ENCODE data around the gene SSBP2.

SSBP2 gene

DNA sequence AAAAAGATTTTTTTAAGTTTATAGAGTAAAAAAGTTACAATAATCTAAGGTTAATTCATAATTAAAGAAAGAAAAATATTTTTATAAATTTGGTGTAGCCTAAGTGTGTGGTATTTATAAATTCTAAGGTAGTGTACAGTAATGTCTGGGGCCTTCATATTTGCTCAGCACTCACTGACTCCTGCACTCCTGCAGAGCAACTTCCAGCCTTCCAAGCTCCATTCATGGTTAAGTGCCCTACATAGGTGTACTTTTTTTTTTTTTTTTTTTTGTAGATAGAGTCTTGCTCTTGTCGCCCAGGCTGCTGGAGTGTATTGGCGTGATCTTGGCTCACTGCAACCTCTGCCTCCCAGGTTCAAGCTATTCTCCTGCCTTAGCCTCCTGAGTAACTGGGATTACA, 367.0 kb downstream of the SSBP2 start:
- POLR2A ChIA-PET, result interaction anchor here (0.6 kb wide), 1 partner anchor 25 kb away, joined by 3 read pairs; no protein-coding TSS in a partner anchor
- no peak for DNase-seq (ENCODE audit: low read depth, low spot score)
- TF ChIP-seq, protein P1, sequence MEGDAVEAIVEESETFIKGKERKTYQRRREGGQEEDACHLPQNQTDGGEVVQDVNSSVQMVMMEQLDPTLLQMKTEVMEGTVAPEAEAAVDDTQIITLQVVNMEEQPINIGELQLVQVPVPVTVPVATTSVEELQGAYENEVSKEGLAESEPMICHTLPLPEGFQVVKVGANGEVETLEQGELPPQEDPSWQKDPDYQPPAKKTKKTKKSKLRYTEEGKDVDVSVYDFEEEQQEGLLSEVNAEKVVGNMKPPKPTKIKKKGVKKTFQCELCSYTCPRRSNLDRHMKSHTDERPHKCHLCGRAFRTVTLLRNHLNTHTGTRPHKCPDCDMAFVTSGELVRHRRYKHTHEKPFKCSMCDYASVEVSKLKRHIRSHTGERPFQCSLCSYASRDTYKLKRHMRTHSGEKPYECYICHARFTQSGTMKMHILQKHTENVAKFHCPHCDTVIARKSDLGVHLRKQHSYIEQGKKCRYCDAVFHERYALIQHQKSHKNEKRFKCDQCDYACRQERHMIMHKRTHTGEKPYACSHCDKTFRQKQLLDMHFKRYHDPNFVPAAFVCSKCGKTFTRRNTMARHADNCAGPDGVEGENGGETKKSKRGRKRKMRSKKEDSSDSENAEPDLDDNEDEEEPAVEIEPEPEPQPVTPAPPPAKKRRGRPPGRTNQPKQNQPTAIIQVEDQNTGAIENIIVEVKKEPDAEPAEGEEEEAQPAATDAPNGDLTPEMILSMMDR (IDR thresholded peaks at IDR 0.05; ENCODE audit: insufficient read depth, low read length, missing control alignments), result no peak
- no peak overlapping the region for H3K4me3 ChIP-seq (ENCODE audit: low read depth, low read length)
- CTCF ChIA-PET, result no interaction called here

DNA sequence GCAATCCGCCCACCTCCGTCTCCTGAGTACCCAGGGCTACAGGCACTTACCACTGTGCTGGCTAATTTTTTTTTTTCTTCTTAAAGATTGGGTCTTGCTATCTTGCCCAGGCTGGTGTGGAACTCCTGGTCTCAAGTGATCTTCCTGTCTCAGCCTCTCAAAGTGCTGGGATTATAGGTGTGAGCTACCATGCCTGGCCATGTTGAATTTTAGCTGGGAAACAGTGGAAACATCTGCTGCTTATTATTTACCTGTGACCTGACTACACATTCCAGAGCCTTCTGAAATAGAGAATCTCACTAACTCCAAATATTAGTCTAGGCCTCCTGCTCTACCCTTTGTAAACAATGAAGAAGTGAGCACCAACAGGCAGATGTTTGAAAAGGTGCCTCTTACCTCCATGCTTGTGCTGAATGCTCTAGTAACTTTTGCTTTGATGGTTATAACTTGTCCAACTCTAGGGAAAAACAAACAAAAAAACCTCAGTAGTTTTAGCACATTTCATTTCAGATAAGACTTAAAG, 379.5 kb downstream of the SSBP2 start:
- POLR2A ChIA-PET, result no interaction called here
- TF ChIP-seq, protein P1 (IDR thresholded peaks at IDR 0.05; ENCODE audit: insufficient read depth, low read length, missing control alignments), result no peak

DNA sequence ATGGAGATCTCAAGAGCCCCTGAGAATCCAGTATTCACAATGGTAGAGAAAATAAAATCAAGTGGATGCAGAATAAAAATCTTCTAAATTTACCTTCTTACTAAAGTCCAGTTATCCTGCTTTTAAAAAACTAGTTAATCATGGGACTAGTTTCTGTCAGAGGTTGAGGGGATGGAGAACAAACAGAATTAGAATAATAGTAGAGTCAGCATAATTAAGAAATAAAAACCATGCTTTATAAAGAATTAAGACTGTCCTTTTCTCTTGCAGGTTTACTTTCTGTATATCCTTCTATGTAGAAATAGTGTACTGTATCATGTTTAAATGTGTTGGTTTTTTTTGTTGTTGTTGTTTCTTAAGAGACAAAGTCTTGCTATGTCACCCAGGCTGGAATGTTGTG, 380.0 kb downstream of the SSBP2 start:
- CTCF ChIA-PET, result no interaction called here
- DNase-seq (ENCODE audit: low read depth, low spot score), result no peak
- TF ChIP-seq, protein P1 (IDR thresholded peaks at IDR 0.05; ENCODE audit: insufficient read depth, low read length, missing control alignments), result no peak
- POLR2A ChIA-PET, result no interaction called here
- H3K4me3 ChIP-seq (ENCODE audit: low read depth, low read length), result no peak overlapping the region

More for the DNA sequence above, 379.5 kb downstream of the SSBP2 start:
- DNase-seq (ENCODE audit: low read depth, low spot score), result no peak
- CTCF ChIA-PET, result no interaction called here
- no peak overlapping the region for H3K4me3 ChIP-seq (ENCODE audit: low read depth, low read length)

DNA sequence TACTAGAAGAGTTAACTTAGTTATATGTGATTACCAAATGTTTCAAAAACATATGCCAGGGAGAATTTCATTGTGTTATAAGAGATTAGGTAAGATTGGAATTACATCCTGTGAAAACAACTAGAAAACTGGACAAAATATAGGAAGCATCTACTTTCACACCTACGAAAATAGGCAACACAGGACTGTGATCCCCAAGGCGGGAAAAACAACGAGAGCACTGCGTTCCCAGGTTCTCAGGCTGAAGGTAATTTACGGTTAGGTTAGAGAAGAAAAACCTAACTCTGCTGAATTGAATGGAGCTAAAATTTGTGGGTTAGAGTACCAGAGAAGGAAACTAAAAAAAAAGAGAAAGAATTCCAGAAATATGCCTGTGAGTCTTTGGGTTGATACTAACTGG, 385.4 kb downstream of the SSBP2 start:
- no peak overlapping the region for H3K4me3 ChIP-seq (ENCODE audit: low read depth, low read length)
- POLR2A ChIA-PET, result no interaction called here
- CTCF ChIA-PET, result interaction anchor here (1.3 kb wide), 1 partner anchor 67 kb away, joined by 3 read pairs; no protein-coding TSS in a partner anchor

DNA sequence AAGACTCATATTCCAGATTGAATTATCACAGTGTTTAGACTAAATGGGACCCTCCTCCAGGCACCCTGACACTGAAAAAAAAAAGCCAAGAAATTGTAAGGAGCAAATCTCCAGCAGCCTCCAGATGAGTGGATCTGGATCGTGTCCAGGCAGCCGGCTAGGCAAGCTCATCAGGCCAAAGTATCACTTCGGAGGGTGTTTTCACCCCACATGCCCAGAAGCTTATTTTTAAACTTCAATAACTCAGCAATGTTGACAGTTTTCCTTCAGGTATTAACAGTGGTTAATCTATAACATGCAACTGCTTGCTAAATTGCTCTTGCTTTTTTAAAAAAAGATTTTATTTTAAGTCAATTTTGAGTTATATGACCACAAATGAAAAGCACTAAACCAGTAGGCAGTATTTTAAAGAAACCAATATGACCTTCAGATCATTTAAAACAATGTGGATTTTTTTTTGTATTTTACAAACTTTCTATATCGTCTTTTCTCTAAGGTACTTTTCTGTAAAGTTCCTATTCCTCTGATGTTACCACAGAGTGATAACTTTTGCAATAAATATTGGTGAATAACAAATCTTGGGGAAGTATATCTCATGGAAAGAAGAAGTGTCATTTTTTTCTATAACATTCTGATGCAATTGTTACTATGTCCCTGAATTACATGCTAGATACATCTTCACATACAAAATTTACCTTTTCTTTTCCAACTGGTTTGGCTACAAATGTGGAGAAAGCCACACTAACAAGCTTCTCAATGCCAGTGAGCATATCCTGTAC, 387.6 kb downstream of the SSBP2 start:
- H3K4me3 ChIP-seq (ENCODE audit: low read depth, low read length), result no peak overlapping the region
- ChIA-PET CTCF (interaction anchor here (1.2 kb wide), 1 partner anchor 62 kb away, joined by 3 read pairs; no protein-coding TSS in a partner anchor), POLR2A (no interaction called here)
- TF ChIP-seq, protein P1 (IDR thresholded peaks at IDR 0.05; ENCODE audit: insufficient read depth, low read length, missing control alignments), result no peak
- no peak for DNase-seq (ENCODE audit: low read depth, low spot score)

More for the DNA sequence above, 385.4 kb downstream of the SSBP2 start:
- TF ChIP-seq, protein P1 (IDR thresholded peaks at IDR 0.05; ENCODE audit: insufficient read depth, low read length, missing control alignments), result no peak
- no peak for DNase-seq (ENCODE audit: low read depth, low spot score)
